Stimulated activated CD4-positive, alpha-beta T cell treated with anti-CD3 and anti-CD28 coated beads, Interleukin-12 subunit alpha, Interleukin-12 subunit beta, amount 100 ng/mL, for 4 hours (primary cell): Measurements from ENCODE around the gene MDFIC.

Experiments
- DNase-seq: peaks from one replicate; pipeline ENCODE4 v3.0.0-alpha.2; 2020

MDFIC gene

GRCh38 chr7:115044224-115044623 is 122.3 kb downstream of the MDFIC start:
- no peak for DNase-seq

DNA sequence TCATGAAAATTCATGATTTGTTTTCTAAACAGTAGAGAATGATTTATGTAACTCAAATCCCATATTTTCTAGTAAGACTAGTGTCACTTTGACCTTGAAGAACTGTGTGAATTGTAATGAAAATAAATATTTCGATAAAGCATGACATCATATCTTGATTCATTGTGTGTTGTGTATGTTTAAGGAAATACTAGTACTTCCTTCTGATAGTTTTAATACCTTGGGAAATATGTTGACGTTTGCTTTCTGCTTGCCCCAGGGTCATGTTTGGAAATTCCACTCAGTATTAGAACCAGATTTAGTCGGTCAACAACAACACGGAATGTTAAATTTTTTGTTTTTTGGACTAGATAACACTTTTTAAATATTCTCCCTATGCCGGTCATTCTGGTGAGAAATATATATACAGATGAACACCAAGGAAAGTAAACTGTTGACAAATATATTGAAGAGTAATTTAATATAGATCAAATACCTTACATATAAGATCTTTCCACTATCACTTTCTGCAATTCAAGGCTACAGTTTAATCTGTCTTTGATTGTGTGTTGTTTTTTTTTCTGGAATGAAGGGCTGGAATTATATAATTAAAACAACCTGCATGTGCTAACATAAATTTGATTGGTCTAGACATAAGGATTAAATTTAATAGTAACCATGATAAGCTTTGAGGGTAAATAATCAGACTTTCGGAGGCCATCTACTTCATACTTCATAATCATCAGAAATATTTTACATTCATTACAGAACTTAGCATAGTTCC is 126.2 kb downstream of the MDFIC start:
- DNase-seq: no peak

DNA sequence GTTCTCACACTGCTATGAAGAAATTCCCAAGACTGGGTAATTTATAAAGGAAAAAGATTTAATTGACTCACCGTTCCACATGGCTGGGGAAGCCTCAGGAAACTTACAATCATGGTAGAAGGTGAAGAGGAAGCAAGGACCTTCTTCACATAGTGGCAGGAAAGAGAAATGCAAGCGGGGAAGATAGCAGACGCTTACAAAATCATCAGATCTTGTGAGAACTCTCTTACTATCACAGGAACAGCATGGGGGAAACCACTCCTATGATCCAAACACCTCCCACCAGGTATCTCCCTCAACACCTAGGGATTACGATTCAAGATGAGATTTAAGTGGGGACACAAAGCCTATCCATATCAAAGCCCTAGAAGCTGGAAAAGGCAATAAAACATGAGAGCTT is 130.8 kb downstream of the MDFIC start:
- DNase-seq: no peak

DNA sequence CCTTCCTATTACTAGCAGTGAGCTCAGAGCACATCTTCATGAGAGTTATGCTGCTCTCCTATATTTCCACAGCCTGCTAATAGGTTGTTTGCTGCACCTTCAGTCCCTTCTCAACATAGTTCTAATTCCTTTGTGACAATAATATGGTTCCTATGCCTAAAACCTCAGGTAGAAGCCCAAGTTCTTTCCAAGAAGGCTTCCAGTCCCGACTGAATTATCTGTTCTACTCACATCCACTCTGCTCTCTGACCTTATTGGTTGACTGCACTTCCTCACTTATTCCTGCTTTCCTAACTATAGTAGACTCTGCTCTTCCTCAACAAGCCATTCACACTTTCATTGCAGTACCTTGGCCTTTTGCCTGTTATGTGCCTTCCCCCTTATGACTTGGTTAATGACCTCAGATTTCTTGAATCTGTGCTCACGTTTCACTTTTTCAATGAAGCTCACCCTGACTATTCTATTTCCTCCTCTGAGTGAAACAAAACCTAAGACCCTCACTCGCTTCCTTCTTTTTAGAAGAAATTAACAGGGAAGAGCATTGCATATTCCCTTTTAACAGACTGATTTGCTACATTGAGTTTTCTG is 132.7 kb downstream of the MDFIC start:
- no peak for DNase-seq

DNA sequence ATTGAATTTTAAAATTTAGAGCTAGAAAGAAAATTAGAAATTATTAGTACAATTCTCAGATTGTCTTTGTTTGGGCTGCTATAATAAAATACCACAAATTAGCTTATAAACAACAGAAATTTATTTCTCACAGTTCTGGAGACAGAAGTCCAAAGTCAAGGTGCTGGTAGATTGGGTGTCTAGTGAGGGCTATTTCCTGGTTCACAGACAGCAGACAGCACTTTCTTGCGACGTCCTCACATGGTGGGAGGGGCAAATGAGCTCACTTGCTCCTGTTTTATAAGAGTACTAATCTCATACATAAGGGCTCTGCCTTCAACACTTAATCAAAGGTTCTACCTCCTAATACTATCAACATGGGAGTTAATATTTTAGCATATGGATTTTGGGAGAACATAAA is 134.1 kb downstream of the MDFIC start:
- no peak for DNase-seq

- no peak for DNase-seq
These were observed 136.8 kb downstream of the MDFIC start for GRCh38 chr7:115058726-115059125.

DNA sequence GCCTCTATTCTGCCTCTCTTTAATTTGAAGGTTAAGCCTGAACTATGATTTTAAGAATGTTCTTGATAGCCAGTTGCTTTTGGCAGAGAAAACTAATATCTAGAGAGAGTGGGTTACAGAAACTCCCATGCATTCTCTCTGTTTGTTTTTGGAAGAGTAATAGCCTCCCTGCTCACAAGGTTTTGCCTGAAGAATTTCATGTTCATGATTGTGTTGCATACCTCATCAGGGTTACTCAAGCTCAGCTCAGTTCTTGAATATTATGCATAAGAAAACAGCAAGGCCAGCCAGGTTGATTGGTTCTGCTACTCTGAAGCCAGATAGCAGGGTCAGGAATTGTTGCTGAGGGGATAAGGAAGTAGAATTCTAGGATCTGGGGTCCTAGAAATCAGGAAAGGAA is 137.4 kb downstream of the MDFIC start:
- no peak for DNase-seq

DNA sequence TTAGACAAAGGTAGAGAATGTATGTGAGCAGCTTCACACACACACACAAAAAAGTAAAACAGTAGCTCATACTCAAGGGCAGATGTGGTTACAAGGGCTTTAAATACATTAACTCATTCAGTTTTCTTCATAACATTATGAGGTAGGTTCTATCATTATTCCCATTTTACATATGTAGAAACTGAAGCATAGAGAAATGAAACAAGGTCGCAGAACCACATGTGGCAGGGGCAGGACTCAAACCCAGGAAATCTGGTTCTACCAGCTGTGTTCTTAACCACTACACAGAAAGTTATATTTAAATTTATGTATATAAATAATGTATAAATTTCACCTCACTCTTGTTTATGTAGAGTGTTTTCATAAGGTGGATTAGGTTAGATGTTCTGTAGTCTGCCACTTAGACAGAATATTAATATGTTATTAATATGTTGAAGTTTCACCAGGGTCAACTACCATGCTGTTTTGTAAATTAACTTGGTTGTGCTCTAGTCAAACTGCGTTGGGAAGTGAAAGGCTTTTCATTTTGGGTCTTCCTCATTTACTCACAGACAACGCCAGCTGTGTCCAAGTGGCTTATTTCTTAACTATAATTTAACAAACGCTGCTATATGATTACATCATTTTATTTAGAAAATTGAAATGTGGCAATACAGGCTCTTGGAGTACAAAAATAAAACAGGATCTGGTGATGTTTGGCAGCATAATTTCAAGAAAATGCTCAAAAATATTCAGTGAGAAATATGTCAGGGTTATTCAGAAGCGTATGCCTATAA is 138.4 kb downstream of the MDFIC start:
- no peak for DNase-seq

DNA sequence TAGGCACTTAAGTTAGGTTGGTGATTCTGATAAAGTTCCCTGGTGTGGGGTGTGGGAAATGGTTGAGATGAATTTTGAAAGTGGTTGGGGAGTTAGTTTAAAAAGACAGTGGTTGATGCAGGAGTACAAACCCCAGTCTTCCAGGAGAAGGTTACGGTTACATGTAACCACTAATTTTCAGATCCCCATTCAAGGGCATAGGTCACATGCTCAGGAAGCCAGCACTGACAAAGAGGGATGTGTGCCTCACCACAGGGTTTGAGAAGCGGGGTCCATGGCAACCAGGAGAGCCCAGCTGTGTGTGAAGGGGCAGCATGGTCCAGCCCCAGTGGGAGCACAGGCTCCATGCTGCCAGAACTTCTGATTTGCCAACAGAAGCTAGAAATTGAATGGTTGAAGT is 144.2 kb downstream of the MDFIC start:
- no peak for DNase-seq

- no peak for DNase-seq
These were observed 144.7 kb downstream of the MDFIC start for GRCh38 chr7:115066634-115067033.

- DNase-seq: no peak
These were observed 146.3 kb downstream of the MDFIC start for GRCh38 chr7:115068220-115068619.
